ENCODE data around the gene MID1. TPM values are rescaled to one million over a fixed set of nuclear protein-coding genes. Genes with fewer than 3 reads are reported as not detected.

The MID1 gene
- total RNA-seq, 2 donors from 2014 or later: 38.3 to 44.9 TPM

DNA sequence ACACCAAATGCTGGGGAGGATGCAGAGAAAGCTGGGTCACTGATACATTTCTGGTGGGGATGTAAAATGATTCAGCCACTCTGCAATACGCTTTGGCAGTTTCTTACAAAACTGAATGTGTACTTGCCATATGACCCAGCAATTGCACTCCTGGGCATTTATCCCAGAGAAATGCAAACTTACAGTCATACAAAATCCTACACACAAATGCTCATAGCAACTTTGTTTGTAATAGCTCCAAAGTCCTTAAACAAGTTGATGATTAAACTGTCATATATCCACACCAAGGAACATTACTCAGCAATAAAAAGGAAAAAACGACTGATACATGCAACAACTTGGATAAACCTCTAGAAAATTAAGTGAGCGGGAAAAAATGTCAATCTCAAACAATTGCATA lies 12.3 kb downstream of the MID1 start:
- intact Hi-C loops (cut with DNase I): no loop called here
- TF ChIP-seq, protein P1, sequence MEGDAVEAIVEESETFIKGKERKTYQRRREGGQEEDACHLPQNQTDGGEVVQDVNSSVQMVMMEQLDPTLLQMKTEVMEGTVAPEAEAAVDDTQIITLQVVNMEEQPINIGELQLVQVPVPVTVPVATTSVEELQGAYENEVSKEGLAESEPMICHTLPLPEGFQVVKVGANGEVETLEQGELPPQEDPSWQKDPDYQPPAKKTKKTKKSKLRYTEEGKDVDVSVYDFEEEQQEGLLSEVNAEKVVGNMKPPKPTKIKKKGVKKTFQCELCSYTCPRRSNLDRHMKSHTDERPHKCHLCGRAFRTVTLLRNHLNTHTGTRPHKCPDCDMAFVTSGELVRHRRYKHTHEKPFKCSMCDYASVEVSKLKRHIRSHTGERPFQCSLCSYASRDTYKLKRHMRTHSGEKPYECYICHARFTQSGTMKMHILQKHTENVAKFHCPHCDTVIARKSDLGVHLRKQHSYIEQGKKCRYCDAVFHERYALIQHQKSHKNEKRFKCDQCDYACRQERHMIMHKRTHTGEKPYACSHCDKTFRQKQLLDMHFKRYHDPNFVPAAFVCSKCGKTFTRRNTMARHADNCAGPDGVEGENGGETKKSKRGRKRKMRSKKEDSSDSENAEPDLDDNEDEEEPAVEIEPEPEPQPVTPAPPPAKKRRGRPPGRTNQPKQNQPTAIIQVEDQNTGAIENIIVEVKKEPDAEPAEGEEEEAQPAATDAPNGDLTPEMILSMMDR (IDR thresholded peaks at IDR 0.05): no peak
- Histone ChIP-seq H3K4me3 (no peak overlapping the region), H3K27ac (peak overlapping the region; percentile 19), H3K4me1 (no peaks in the 10 kb centered on the region), H3K9ac (ENCODE audit: low read depth in 2 of 2, low read length in 2 of 2) (no peak overlapping the region), H3K27me3 (no peaks in the 10 kb centered on the region), H3K9me3 (no peaks in the 10 kb centered on the region), H3K36me3 (no peaks in the 10 kb centered on the region)
- peak; percentile 27 for DNase-seq

GRCh38 chrX:10607233-10607632 lies 13.2 kb downstream of the MID1 start:
- DNase-seq: no peak
- intact Hi-C loops (cut with DNase I): no loop called here
- no peaks in the 10 kb centered on the region for H3K36me3 ChIP-seq
- H3K9ac ChIP-seq (ENCODE audit: low read depth in 2 of 2, low read length in 2 of 2): no peak overlapping the region
- H3K4me1 ChIP-seq: no peaks in the 10 kb centered on the region
- H3K27ac ChIP-seq: peak overlapping the region; percentile 19
- H3K9me3 ChIP-seq: no peaks in the 10 kb centered on the region
- H3K27me3 ChIP-seq: no peaks in the 10 kb centered on the region
- H3K4me3 ChIP-seq: no peak overlapping the region
- TF ChIP-seq, protein P1 (IDR thresholded peaks at IDR 0.05): no peak

- no peaks in the 10 kb centered on the region for H3K36me3 ChIP-seq
- no peaks in the 10 kb centered on the region for H3K27me3 ChIP-seq
- H3K4me1 ChIP-seq: no peaks in the 10 kb centered on the region
- TF ChIP-seq, protein P1 (IDR thresholded peaks at IDR 0.05): no peak
- no peak overlapping the region for H3K9ac ChIP-seq (ENCODE audit: low read depth in 2 of 2, low read length in 2 of 2)
- intact Hi-C loops (cut with DNase I): no loop called here
- DNase-seq: no peak
- H3K4me3 ChIP-seq: no peak overlapping the region
- H3K9me3 ChIP-seq: no peaks in the 10 kb centered on the region
- no peak overlapping the region for H3K27ac ChIP-seq
These were observed 16.8 kb downstream of the MID1 start for GRCh38 chrX:10603612-10604011.

- no peak overlapping the region for H3K27ac ChIP-seq
- no peak for DNase-seq
- no peak overlapping the region for H3K9ac ChIP-seq (ENCODE audit: low read depth in 2 of 2, low read length in 2 of 2)
- no peaks in the 10 kb centered on the region for H3K27me3 ChIP-seq
- H3K36me3 ChIP-seq: no peaks in the 10 kb centered on the region
- no peaks in the 10 kb centered on the region for H3K4me1 ChIP-seq
- TF ChIP-seq, protein P1 (IDR thresholded peaks at IDR 0.05): no peak
- intact Hi-C loops (cut with DNase I): no loop called here
- no peak overlapping the region for H3K4me3 ChIP-seq
- no peaks in the 10 kb centered on the region for H3K9me3 ChIP-seq
These were observed 17.7 kb downstream of the MID1 start for GRCh38 chrX:10602646-10603045.

GRCh38 chrX:10600479-10600878 lies 19.9 kb downstream of the MID1 start:
- no peaks in the 10 kb centered on the region for H3K36me3 ChIP-seq
- intact Hi-C loops (cut with DNase I): no loop called here
- no peak overlapping the region for H3K4me3 ChIP-seq
- no peak for DNase-seq
- H3K27ac ChIP-seq: no peak overlapping the region
- TF ChIP-seq, protein P1 (IDR thresholded peaks at IDR 0.05): no peak
- H3K9ac ChIP-seq (ENCODE audit: low read depth in 2 of 2, low read length in 2 of 2): no peak overlapping the region
- H3K27me3 ChIP-seq: no peaks in the 10 kb centered on the region
- no peaks in the 10 kb centered on the region for H3K9me3 ChIP-seq
- no peaks in the 10 kb centered on the region for H3K4me1 ChIP-seq

GRCh38 chrX:10598540-10598939 lies 21.8 kb downstream of the MID1 start:
- no peaks in the 10 kb centered on the region for H3K9me3 ChIP-seq
- no peak overlapping the region for H3K27ac ChIP-seq
- TF ChIP-seq, protein P1 (IDR thresholded peaks at IDR 0.05): no peak
- no peak overlapping the region for H3K9ac ChIP-seq (ENCODE audit: low read depth in 2 of 2, low read length in 2 of 2)
- no peak for DNase-seq
- intact Hi-C loops (cut with DNase I): no loop called here
- H3K36me3 ChIP-seq: no peaks in the 10 kb centered on the region
- no peak overlapping the region for H3K4me3 ChIP-seq
- no peaks in the 10 kb centered on the region for H3K4me1 ChIP-seq
- no peaks in the 10 kb centered on the region for H3K27me3 ChIP-seq

Data from colonic mucosa (tissue), 4 donors.